H9 (cell line): ENCODE data around the gene LARP4B. TPM values are rescaled to one million over a fixed set of nuclear protein-coding genes. Genes with fewer than 3 reads are reported as not detected.

Experiments
- DNase-seq: peaks from one replicate; pipeline ENCODE4 v3.0.0-alpha.2; 2017
- H2AFZ ChIP-seq: one replicate; pipeline ENCODE4 v1.6.1; 2013; ENCODE audit warnings: mild to moderate bottlenecking, low read length, control low read depth, moderate library complexity
- H2AK5ac ChIP-seq: 2 replicates; pipeline ENCODE4 v1.6.1; 2013; ENCODE audit warnings: low read length, control low read depth, mixed read lengths; ENCODE audit not compliant: insufficient read length
- H2BK120ac ChIP-seq: one replicate; pipeline ENCODE4 v1.6.1; 2013; ENCODE audit warnings: low read depth, mild to moderate bottlenecking, low read length, control low read depth, inconsistent platforms; ENCODE audit not compliant: poor library complexity, severe bottlenecking
- H2BK12ac ChIP-seq: 2 replicates; pipeline ENCODE4 v1.6.1; 2013; ENCODE audit warnings: low read length, control low read depth, mixed read lengths, low read depth; ENCODE audit not compliant: insufficient read length
- H2BK15ac ChIP-seq: 2 replicates; pipeline ENCODE4 v1.6.1; 2013; ENCODE audit warnings: low read depth, low read length, control low read depth
- H2BK20ac ChIP-seq: one replicate; pipeline ENCODE4 v1.6.1; 2013; ENCODE audit warnings: low read depth, mild to moderate bottlenecking, low read length, control low read depth, inconsistent platforms; ENCODE audit not compliant: poor library complexity, severe bottlenecking
- H2BK5ac ChIP-seq: 2 replicates; pipeline ENCODE4 v1.6.1; 2013; ENCODE audit warnings: low read length, control low read depth, mixed read lengths; ENCODE audit not compliant: insufficient read length
- H3K14ac ChIP-seq: 2 replicates; pipeline ENCODE4 v1.6.1; 2013; ENCODE audit warnings: low read length, control low read depth; ENCODE audit not compliant: insufficient read depth
- H3K18ac ChIP-seq: 2 replicates; pipeline ENCODE4 v1.6.1; 2013; ENCODE audit warnings: low read depth, mild to moderate bottlenecking, mixed read lengths, low read length, control low read depth; ENCODE audit not compliant: insufficient read length
- H3K23ac ChIP-seq: 2 replicates; pipeline ENCODE4 v1.6.1; 2013; ENCODE audit warnings: low read length, control low read depth, mixed read lengths, low read depth; ENCODE audit not compliant: insufficient read length
- H3K23me2 ChIP-seq: 2 replicates; pipeline ENCODE4 v1.6.1; 2013; ENCODE audit warnings: low read depth, mild to moderate bottlenecking, mixed read lengths, low read length, control low read depth; ENCODE audit not compliant: insufficient read length, poor library complexity, severe bottlenecking
- H3K27ac ChIP-seq: 2 replicates; pipeline ENCODE4 v1.5.1; 2013; ENCODE audit warnings: low read length, control low read depth, mixed read lengths, low read depth; ENCODE audit not compliant: insufficient read length
- H3K27me3 ChIP-seq: 2 replicates; pipeline ENCODE4 v1.6.1; 2013; ENCODE audit warnings: low read length, control low read depth, inconsistent platforms; ENCODE audit not compliant: insufficient read depth
- H3K4ac ChIP-seq: 2 replicates; pipeline ENCODE4 v1.6.1; 2013; ENCODE audit warnings: low read depth, mild to moderate bottlenecking, control low read depth, inconsistent platforms, low read length, moderate library complexity
- H3K4me1 ChIP-seq: 2 replicates; pipeline ENCODE4 v1.6.1; 2013; ENCODE audit warnings: low read length, control low read depth, inconsistent platforms; ENCODE audit not compliant: insufficient read depth
- H3K4me2 ChIP-seq: 2 replicates; pipeline ENCODE4 v1.6.1; 2013; ENCODE audit warnings: low read length, control low read depth, mixed read lengths; ENCODE audit not compliant: insufficient read length, insufficient read depth
- H3K56ac ChIP-seq: 2 replicates; pipeline ENCODE4 v1.6.1; 2013; ENCODE audit warnings: low read depth, mild to moderate bottlenecking, mixed read lengths, low read length, control low read depth; ENCODE audit not compliant: insufficient read length
- H3K79me1 ChIP-seq: 2 replicates; pipeline ENCODE4 v1.6.1; 2013; ENCODE audit warnings: low read depth, mild to moderate bottlenecking, moderate library complexity, low read length, control low read depth, inconsistent platforms; ENCODE audit not compliant: insufficient read depth, poor library complexity, severe bottlenecking
- H3K79me2 ChIP-seq: 2 replicates; pipeline ENCODE4 v1.6.1; 2013; ENCODE audit warnings: low read length, control low read depth, inconsistent platforms; ENCODE audit not compliant: insufficient read depth
- H3K9ac ChIP-seq: 2 replicates; pipeline ENCODE4 v1.6.1; 2013; ENCODE audit warnings: low read length, control low read depth, mixed read lengths; ENCODE audit not compliant: insufficient read length; ENCODE audit errors: extremely low read depth
- H3K9me3 ChIP-seq: one replicate; pipeline ENCODE4 v1.6.1; 2013; ENCODE audit warnings: low read depth, low read length, inconsistent platforms; ENCODE audit not compliant: control insufficient read depth
- H3T11ph ChIP-seq: one replicate; pipeline ENCODE4 v1.6.1; 2013; ENCODE audit warnings: mild to moderate bottlenecking, low read length, control low read depth, inconsistent platforms
- H4K20me1 ChIP-seq: one replicate; pipeline ENCODE4 v1.6.1; 2013; ENCODE audit not compliant: control insufficient read depth, insufficient read length, insufficient read depth
- H4K5ac ChIP-seq: 2 replicates; pipeline ENCODE4 v1.6.1; 2013; ENCODE audit warnings: low read depth, mild to moderate bottlenecking, mixed read lengths, low read length, control low read depth; ENCODE audit not compliant: insufficient read length
- H4K8ac ChIP-seq: replicated peaks from 2 replicates; pipeline ENCODE4 v1.6.1; 2013; ENCODE audit warnings: low read length, control low read depth, mixed read lengths, low read depth; ENCODE audit not compliant: insufficient read length
- H4K91ac ChIP-seq: 2 replicates; pipeline ENCODE4 v1.6.1; 2013; ENCODE audit warnings: low read depth, mild to moderate bottlenecking, moderate library complexity, mixed read lengths, low read length, control low read depth; ENCODE audit not compliant: insufficient read length
- H3K27ac Mint-ChIP-seq, 3 experiments: 2 replicates in 2 of 3; 3 replicates in 1 of 3; pipeline ENCODE4 v1.8.0; 2020 to 2021; ENCODE audit warnings: mixed read lengths in 3 of 3, mild to moderate bottlenecking in 1 of 3, moderate library complexity in 1 of 3
- H3K27me3 Mint-ChIP-seq: 2 replicates; pipeline ENCODE4 v1.8.0; 2021; ENCODE audit warnings: low read depth, mild to moderate bottlenecking, moderate library complexity, mixed read lengths
- H3K36me3 Mint-ChIP-seq, 3 experiments: 2 replicates in 2 of 3; 3 replicates in 1 of 3; pipeline ENCODE4 v1.8.0; 2020 to 2021; ENCODE audit warnings: low read depth in 3 of 3, mixed read lengths in 3 of 3; ENCODE audit not compliant: insufficient read depth in 1 of 3
- H3K4me1 Mint-ChIP-seq, 2 experiments: 2 replicates each; pipeline ENCODE4 v1.8.0; 2020; ENCODE audit warnings: mixed read lengths in 2 of 2
- H3K4me3 Mint-ChIP-seq, 2 experiments: 2 replicates in 1 of 2; 3 replicates in 1 of 2; pipeline ENCODE4 v1.8.0; 2020 to 2021; ENCODE audit warnings: mild to moderate bottlenecking in 2 of 2, mixed read lengths in 2 of 2, moderate library complexity in 1 of 2
- H3K9me3 Mint-ChIP-seq, 2 experiments: 2 replicates in 1 of 2; 3 replicates in 1 of 2; pipeline ENCODE4 v1.8.0; 2020; ENCODE audit warnings: mild to moderate bottlenecking in 2 of 2, mixed read lengths in 2 of 2, moderate library complexity in 1 of 2
- WGBS: extraction: QIAGEN DNeasy Blood & Tissue Kit; methylation state at CpG from one replicate; pipeline ENCODE4 v1.1.7; 2013; ENCODE audit warnings: missing lambda C conversion rate, low lambda C conversion rate, mixed read lengths; ENCODE audit not compliant: insufficient read length; ENCODE audit errors: extremely low coverage; 5-methylcytosine and 5-hydroxymethylcytosine counted together
- total RNA-seq: library from RNA; stranded (reverse); gene quantifications from 2 replicates; pipeline ENCODE4 v1.2.1, GENCODE V29; 2021
- TF ChIP-seq, protein P1 (sequence below): fragments of 200-600 bp; sonication (generic); conservative IDR thresholded peaks from 3 replicates; pipeline ENCODE4 v1.8.0; 2021; ENCODE audit warnings: antibody characterized with exemption, mild to moderate bottlenecking

LARP4B gene
- total RNA-seq, 1 experiment from 2014 or later, result 88.9 TPM

GRCh38 chr10:824946-825345 lies 106.6 kb downstream of the LARP4B start:
- no peaks in the 10 kb centered on the region for H3K79me1 ChIP-seq
- no peak overlapping the region for H3T11ph ChIP-seq
- H4K20me1 ChIP-seq, result no peaks in the 10 kb centered on the region
- H3K4me3 Mint-ChIP-seq, result no peak overlapping the region
- H4K91ac ChIP-seq, result no peak overlapping the region
- no peak overlapping the region for H3K23ac ChIP-seq
- H3K27ac Mint-ChIP-seq, result no peak overlapping the region
- no peaks in the 10 kb centered on the region for H3K79me2 ChIP-seq
- TF ChIP-seq, protein P1, sequence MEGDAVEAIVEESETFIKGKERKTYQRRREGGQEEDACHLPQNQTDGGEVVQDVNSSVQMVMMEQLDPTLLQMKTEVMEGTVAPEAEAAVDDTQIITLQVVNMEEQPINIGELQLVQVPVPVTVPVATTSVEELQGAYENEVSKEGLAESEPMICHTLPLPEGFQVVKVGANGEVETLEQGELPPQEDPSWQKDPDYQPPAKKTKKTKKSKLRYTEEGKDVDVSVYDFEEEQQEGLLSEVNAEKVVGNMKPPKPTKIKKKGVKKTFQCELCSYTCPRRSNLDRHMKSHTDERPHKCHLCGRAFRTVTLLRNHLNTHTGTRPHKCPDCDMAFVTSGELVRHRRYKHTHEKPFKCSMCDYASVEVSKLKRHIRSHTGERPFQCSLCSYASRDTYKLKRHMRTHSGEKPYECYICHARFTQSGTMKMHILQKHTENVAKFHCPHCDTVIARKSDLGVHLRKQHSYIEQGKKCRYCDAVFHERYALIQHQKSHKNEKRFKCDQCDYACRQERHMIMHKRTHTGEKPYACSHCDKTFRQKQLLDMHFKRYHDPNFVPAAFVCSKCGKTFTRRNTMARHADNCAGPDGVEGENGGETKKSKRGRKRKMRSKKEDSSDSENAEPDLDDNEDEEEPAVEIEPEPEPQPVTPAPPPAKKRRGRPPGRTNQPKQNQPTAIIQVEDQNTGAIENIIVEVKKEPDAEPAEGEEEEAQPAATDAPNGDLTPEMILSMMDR, result no peak
- no peak overlapping the region for H4K8ac ChIP-seq
- no peak overlapping the region for H2BK15ac ChIP-seq
- H2AFZ ChIP-seq, result no peak overlapping the region
- H2BK12ac ChIP-seq, result no peak overlapping the region
- H3K4me1 ChIP-seq, result no peaks in the 10 kb centered on the region
- no peak overlapping the region for H2AK5ac ChIP-seq
- no peak overlapping the region for H4K5ac ChIP-seq
- no peak for DNase-seq
- no peaks in the 10 kb centered on the region for H3K9me3 Mint-ChIP-seq
- WGBS, result no CpG with 5 or more reads among the region's 7 CpGs
- H3K4ac ChIP-seq, result no peak overlapping the region
- no peak overlapping the region for H3K4me2 ChIP-seq
- no peaks in the 10 kb centered on the region; the same call in 1 of the 2 replicates for H3K27me3 Mint-ChIP-seq
- H2BK5ac ChIP-seq, result no peak overlapping the region
- H3K27me3 ChIP-seq, result no peaks in the 10 kb centered on the region
- no peaks in the 10 kb centered on the region for H3K23me2 ChIP-seq
- H3K18ac ChIP-seq, result no peak overlapping the region
- H3K27ac ChIP-seq, result no peak overlapping the region
- H3K9ac ChIP-seq, result no peak overlapping the region
- no peak overlapping the region for H3K56ac ChIP-seq
- peaks cover 29 to 87% (median 65%) of the 10 kb centered on the region in 3 experiments for H3K36me3 Mint-ChIP-seq
- H3K14ac ChIP-seq, result no peak overlapping the region
- no peaks in the 10 kb centered on the region for H3K9me3 ChIP-seq
- H2BK120ac ChIP-seq, result no peak overlapping the region
- no peaks in the 10 kb centered on the region for H3K4me1 Mint-ChIP-seq
- H2BK20ac ChIP-seq, result no peak overlapping the region
